GM12874 (cell line): ENCODE data around the gene SCRT2.

ENCODE experiments used
- TF ChIP-seq, protein P1 (sequence below): IDR thresholded peaks from 2 replicates; pipeline ENCODE4 v1.5.1; 2011; ENCODE audit warnings: low read depth, mild to moderate bottlenecking, control low read depth, low read length, moderate library complexity; ENCODE audit not compliant: insufficient read depth

The SCRT2 gene

DNA sequence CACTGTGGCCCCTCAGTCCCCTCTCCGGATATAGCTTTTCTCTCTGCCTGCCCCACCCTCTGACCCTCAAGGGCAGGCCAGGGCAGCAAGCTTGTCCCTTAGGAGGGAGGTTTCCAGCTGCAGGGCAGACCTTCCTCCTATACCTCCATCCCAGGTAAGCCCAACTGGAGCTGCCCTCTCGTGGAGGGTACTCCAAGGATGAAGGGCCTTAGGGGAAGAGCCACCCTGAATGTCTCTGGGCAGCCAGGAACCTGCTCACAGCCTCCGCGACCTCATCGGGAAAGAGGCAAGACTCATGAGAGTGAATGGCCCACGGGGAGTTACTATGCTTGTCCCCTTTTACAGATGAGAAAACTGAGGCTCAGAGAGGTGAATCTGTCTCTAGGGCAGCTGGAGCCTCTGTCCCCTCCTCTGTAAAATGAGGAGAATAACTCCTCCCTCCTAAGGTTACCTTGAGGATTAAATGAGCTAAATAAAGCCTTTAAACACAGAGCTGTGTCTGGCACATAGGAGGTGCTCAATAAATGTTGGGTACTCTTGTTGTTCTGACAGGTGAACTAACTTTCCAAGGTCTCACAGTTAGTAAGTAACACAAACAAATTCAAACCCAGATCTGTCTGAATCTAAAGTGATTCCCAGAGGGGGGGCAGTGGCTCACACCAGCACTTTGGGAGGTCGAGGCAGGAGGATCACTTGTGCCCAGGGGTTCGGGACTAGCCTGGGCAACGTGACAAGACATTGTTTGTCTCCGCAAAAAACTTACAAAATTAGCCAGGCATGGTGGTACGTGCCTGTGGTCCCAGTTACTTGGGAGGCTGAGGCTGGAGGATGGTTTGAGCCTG lies 34.7 kb downstream of the SCRT2 start:
- TF ChIP-seq, protein P1, sequence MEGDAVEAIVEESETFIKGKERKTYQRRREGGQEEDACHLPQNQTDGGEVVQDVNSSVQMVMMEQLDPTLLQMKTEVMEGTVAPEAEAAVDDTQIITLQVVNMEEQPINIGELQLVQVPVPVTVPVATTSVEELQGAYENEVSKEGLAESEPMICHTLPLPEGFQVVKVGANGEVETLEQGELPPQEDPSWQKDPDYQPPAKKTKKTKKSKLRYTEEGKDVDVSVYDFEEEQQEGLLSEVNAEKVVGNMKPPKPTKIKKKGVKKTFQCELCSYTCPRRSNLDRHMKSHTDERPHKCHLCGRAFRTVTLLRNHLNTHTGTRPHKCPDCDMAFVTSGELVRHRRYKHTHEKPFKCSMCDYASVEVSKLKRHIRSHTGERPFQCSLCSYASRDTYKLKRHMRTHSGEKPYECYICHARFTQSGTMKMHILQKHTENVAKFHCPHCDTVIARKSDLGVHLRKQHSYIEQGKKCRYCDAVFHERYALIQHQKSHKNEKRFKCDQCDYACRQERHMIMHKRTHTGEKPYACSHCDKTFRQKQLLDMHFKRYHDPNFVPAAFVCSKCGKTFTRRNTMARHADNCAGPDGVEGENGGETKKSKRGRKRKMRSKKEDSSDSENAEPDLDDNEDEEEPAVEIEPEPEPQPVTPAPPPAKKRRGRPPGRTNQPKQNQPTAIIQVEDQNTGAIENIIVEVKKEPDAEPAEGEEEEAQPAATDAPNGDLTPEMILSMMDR: no peak

DNA sequence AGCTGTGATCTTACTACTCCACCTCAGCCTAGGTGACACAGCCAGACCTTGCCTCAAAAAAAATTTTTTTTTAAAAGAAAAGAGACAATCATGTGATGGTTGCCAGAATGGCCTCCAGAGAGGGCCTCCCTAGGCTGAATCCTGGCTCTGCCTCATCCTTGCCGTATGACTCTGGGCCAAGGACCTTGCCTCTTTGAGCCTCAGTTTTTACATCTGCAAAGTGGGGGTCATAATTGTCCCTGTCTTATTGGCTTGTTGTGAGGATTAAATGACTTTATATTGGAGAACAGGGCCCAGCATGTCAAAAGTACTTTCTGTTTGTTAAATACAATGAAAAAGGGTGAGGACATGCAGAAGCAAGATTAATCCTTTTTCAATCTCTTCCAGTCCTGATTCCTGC lies 37.0 kb downstream of the SCRT2 start:
- TF ChIP-seq, protein P1: no peak

DNA sequence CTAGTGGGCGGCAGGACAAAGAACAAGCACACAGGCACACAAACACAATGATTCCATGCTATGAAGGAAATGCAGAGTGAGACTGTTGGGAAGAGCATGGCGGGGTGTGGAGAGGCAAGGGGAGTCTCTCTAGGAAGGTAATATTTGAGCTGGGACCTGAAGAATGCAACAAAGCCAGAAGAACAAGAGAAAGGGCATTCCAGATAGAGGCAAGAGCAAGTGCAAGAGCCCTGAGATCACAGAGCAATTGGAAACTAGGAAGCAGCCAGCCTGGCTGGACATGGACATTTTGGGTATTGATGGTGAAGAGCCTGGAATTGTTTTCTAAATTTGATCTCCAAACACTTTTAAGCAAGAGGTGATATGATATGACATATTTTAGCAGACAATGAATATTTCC lies 38.0 kb downstream of the SCRT2 start:
- TF ChIP-seq, protein P1: no peak

DNA sequence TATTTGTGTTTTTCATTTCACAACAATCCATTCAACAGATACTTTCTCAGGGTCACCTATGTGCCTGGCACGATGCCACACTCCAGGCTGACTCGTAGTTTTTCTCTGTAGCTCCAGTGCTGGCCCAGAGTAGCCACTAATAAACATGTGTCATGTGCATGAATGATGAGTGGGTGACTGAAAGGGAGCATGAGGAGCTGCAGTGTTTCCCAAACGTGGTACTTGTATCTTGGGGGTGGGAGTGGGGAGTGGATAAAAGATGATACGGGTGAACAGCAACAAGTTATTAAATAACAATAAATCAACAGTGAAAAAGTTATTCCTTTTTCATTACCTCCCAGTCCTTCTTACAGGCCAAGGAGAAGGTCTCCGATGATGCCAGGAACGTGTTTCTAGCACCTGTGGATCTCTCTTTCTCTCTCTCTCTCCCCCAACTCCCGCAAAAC lies 39.7 kb downstream of the SCRT2 start:
- TF ChIP-seq, protein P1: no peak

DNA sequence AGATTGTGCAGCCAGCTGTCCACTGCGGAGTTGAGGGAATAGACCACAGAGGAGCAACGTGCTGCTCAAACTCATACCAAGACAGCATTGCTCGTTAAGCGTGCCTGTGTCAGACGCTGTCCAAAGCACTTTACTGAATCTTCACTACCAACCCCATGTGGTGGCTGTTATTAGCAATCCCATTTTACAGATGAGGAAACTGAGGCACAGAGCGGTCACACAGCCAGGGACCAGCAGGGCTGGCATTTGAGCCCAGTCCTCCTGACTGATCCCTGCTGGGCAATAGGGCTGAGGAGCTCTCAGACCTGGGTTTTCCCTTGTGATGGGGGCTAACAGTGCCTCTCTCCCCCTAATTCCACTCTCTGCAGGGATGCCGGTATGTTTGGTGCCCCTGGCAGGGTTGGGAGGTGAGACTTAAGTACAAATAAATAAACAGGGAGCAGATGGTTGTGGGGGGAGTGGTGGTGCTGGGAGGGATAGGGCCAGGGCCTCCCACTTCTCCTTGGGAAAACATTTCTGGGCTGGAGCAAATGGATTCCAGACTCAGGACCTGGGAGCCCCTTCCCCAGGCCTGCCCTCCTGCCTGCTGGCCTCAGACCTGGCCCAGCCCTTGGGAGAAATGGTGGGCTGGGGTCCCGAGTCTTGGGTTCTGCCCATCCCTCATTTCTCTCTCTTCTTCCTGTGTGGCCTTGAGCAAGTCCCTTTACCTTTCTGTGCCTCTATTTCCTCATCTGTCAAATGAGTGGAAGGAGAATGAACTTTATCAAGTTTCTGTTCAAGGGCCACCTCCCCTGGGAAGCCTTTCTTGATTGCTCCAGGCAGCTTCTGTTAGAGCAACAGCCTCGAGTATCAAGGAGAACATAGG lies 40.3 kb downstream of the SCRT2 start:
- TF ChIP-seq, protein P1: no peak

- TF ChIP-seq, protein P1: no peak
Observed at GRCh38 chr20:634148-634925, 41.3 kb downstream of the SCRT2 start.
